HG03439 (cell line): ENCODE results near the gene RNF14.

Experiments
- ATAC-seq: cut with Tn5 transposase; IDR thresholded peaks from one replicate; pipeline ENCODE4 v1.9.1; 2021; ENCODE audit warnings: mild to moderate bottlenecking, moderate library complexity; ENCODE audit not compliant: unreplicated experiment

Gene RNF14

GRCh38 chr5:141947316-141947715 lies 21.6 kb upstream of the RNF14 start:
- ATAC-seq = no peak

DNA sequence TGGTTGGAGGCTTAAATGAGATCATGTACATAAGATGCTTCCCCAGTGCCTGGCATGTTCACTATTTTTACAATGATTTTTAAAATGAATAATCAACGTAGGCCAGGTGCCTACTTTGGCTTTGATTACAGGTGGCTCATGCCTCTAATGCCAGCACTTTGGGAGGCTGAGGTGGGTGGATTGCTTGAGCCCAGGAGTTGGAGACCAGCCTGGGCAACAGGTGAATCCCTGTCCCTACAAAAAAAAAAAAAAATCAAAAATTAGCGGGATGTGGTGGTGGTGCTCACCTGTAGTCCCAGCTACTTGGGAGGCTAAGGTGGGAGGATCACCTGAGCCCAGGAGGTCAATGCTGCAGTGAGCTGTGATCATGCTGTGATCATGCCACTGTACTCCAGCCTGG lies 20.1 kb upstream of the RNF14 start:
- ATAC-seq = no peak

- ATAC-seq = no peak
Measured at GRCh38 chr5:141949511-141949910, 19.4 kb upstream of the RNF14 start.

DNA sequence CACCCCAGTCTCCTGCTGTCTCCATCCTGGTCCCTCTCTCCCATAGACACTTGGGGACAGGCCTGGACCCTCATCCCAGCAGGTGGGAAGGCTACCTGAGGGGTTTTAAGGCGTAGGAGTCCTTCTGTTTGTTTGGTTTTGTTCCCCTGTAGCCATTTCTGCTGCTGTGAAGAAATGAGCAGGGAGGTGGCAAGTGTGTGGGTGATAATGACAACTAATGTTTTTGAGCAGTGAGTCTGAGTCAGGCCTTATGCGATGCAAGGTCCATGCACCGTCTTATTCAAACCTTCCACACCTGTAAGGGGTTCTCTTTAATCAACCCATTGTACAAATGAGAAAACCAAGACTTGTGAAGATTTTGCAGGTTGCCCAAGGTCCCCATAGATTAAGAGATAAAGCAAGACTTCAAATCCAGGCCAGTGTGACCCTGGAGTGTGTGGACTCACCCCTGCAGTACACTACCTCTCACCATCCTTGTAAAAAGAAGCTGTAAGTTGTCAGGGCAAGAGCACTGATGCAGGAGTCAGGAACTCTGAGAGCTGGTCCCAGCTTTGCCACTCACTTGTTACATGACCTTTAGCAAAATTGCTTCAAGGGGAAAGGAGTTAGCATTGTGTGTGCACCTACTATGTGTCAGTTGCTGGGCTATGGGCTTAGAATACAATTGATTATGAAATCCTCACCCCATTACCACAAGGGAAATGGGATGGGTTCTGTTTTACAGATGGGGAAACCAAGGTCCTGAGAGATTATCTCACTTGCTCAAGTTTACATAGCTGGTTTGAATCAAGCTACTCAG lies 18.5 kb upstream of the RNF14 start:
- ATAC-seq = no peak

- peak; percentile 74 for ATAC-seq
Measured at GRCh38 chr5:141951332-141951781, 17.5 kb upstream of the RNF14 start.

GRCh38 chr5:141952020-141952419 lies 16.9 kb upstream of the RNF14 start:
- ATAC-seq = no peak

DNA sequence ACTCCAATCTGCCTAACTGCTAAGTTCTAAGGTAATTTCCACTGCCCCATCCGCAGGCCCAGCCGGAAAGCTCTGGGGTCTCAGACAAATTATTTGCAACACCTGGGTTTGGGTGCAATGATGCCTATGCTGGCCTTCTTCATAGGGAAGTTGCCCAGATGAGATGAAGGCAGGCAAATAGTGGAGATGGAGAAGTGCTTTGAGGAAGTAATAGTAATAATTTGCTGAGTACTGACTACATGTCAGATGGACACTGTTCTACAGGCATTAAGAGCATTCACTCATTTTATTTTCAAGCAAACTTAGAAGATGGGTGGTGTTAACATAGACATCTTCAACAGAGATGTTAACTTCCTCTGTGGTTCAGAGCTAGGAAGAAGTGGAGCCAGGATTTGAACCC lies 14.7 kb upstream of the RNF14 start:
- ATAC-seq = no peak

GRCh38 chr5:141957367-141957996 lies 11.4 kb upstream of the RNF14 start:
- ATAC-seq = no peak

- no peak for ATAC-seq
Measured at GRCh38 chr5:141958113-141958512, 10.8 kb upstream of the RNF14 start, which contains the start of gene PCDH12. TSS of gene PCDH12 (minus strand) at chr5:141958202. CDS start at chr5:141957851, 351 bp downstream.

GRCh38 chr5:141958546-141959172 lies 10.2 kb upstream of the RNF14 start:
- ATAC-seq = no peak

DNA sequence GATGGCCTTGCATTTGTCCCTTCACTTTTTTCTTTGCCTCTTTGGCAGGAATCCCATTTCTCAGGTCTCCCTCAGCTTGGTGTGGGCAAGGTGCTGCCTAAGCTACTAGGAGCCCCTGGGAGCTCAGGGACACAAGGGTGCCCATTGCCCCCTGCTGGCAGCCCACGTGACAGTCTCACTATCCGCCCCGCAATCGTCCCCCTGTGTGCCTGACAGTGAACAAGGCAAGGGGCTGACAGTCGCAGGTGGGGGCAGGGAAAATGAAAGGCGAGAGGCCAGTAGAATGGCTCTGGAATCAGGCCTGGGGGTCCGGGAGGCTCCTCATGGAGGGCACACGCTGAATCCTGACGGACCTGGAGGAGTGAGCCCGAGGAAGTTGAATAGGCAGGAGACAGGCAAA lies 8.9 kb upstream of the RNF14 start:
- no peak for ATAC-seq

GRCh38 chr5:141960449-141961323 lies 8.2 kb upstream of the RNF14 start:
- ATAC-seq = peak; percentile 90

- no peak for ATAC-seq
Measured at GRCh38 chr5:141961466-141961865, 7.4 kb upstream of the RNF14 start.

DNA sequence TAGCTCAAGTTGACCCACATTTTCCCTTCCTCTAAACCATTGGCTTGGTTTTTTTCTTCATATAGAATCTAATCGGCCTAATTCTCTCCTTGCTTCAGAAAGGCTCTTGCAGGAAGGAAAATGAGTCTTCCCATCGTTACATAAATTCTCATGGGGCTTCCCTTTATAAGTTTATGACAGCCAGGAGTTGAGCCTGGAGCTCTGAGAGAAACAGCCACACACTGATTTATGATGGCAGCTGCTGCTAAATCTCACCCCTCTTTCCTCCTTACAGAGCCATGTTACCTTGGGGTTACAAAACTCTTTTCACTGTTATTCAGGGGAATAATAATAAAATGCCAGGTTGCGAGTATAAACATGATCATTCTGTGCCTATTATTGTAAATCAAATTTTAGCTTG lies 5.2 kb upstream of the RNF14 start:
- ATAC-seq = no peak

DNA sequence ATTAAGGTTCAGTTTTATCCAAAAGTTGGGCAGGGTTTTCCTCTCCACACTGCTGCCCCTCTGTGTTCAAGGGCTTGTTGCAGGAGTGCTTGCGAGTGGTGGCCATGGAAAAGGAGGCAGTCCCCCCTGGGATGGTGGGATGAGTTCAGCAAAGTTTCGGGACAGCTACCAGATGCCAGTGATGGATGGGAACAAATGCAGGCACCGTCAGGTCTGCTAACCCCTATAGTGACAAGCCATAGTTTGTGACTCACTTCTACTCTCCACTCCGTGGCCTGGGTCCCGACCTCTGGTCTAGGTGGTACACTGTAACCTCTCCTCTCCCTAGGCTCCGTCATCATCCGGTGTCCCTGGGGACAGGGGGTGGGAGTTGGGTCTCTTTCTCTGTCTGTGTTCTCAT lies 3.8 kb upstream of the RNF14 start:
- ATAC-seq = no peak

DNA sequence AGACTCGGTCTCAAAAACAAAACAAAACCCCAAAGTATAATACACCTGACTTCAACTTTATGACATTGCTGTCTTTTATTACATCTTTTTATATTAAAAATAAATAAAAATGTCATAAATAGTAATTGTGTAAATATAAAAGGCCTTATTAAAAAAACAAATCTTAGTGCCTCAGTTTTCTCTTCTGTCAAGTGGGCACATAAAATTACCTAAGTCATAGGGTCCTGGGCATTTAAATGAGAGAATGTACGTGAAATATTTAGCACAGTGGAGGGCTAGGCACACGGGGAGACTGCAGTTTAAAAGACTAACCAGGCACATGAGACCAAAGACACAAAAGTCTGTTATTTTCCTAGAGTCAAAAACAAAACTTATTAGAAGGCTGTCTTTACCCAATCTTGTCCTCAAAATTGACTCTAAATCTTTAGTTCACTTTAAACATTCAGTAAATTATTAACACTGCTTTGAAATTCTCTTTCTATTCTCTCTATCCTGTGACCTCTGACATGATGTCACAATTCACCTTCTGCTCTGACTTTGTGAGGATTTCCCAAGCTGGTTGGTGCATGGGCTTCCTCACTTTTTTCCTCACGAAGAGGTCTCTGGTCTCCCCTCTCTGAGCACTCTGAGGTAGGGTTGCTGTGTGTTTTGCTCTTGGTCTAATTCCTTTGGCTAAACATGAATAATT lies 2.5 kb upstream of the RNF14 start:
- ATAC-seq = no peak

- no peak for ATAC-seq
Measured at GRCh38 chr5:141966963-141967333, 2.0 kb upstream of the RNF14 start.

- peak; percentile 47 for ATAC-seq
Measured at GRCh38 chr5:141969783-141970771, 1.2 kb downstream of the RNF14 start.

GRCh38 chr5:141973871-141974595 lies 5.1 kb downstream of the RNF14 start:
- no peak for ATAC-seq
